A549 (cell line): ENCODE measurements around the gene APOC3. TPM values are rescaled to one million over a fixed set of nuclear protein-coding genes. Genes with fewer than 3 reads are reported as not detected.

Experiments used
- ATAC-seq, 2 experiments: fragments of 200-7000 bp in 1 of 2; fragments of >200 bp in 1 of 2; cut with Nextera tagmentation in 1 of 2; cut with Tn5 transposase in 1 of 2; 3 replicates each; pipeline versions ENCODE4 v1.8.0 to v1.9.1; 2018 to 2020; ENCODE audit warnings: mild to moderate bottlenecking in 1 of 2, moderate library complexity in 1 of 2
- CTCF ChIA-PET: fragments of 300-600 bp; sonication (Branson Sonifier 250); formaldehyde crosslinking; extraction: SDS; loops from one replicate; lab custom pipeline; 2021; ENCODE audit warnings: antibody characterized with exemption, inconsistent platforms; lab: Yijun Ruan, JAX
- POLR2A ChIA-PET: fragments of 350-600 bp; formaldehyde crosslinking; extraction: SDS; loops from one replicate; lab custom pipeline; 2021; ENCODE audit warnings: antibody characterized with exemption, inconsistent platforms; lab: Yijun Ruan, JAX
- DNase-seq, 2 experiments: peaks; one replicate each; pipeline versions ENCODE4 v3.0.0 to v3.0.0-alpha.2; 2011 to 2016; ENCODE audit warnings: low read depth in 1 of 2, low spot score in 1 of 2
- FAIRE-seq: peaks from 2 replicates; lab custom pipeline; 2011; peaks lifted over from hg19 to GRCh38; lab: Jason Lieb, UNC
- H3K27ac ChIP-seq, 2 experiments: fragments of >200 bp; sonication (Bioruptor Twin); formaldehyde crosslinking; 3 replicates each; pipeline ENCODE4 v1.5.1; 2016 to 2017
- H3K4me1 ChIP-seq: fragments of >200 bp; sonication (Bioruptor Twin); formaldehyde crosslinking; 3 replicates; pipeline ENCODE4 v1.6.1; 2016
- H3K4me2 ChIP-seq: fragments of >200 bp; sonication (Bioruptor Twin); formaldehyde crosslinking; 3 replicates; pipeline ENCODE4 v1.6.1; 2016
- H3K4me3 ChIP-seq: fragments of >200 bp; sonication (Bioruptor Twin); formaldehyde crosslinking; 3 replicates; pipeline ENCODE4 v1.5.1; 2016
- H3K9me3 ChIP-seq: fragments of >200 bp; sonication (Bioruptor Twin); formaldehyde crosslinking; 3 replicates; pipeline ENCODE4 v1.6.1; 2016
- ATOH8 ChIP-seq: fragments of 250-450 bp; sonication (Bioruptor Pico); IDR thresholded peaks from 2 replicates; pipeline ENCODE4 v1.5.0; 2020; ENCODE audit warnings: low read depth, mild to moderate bottlenecking, moderate library complexity
- CBX8 ChIP-seq: fragments of 200-600 bp; sonication (generic); IDR thresholded peaks from 2 replicates; pipeline ENCODE4 v1.6.1; 2016
- HES2 ChIP-seq: fragments of >200 bp; sonication (Bioruptor Twin); formaldehyde crosslinking; IDR thresholded peaks from 2 replicates; pipeline ENCODE4 v1.6.1; 2016
- HEYL ChIP-seq: fragments of 250-450 bp; sonication (Bioruptor Pico); IDR thresholded peaks from 2 replicates; pipeline ENCODE4 v1.8.0; 2021; ENCODE audit warnings: mild to moderate bottlenecking, moderate library complexity
- KDM5A ChIP-seq: fragments of 200-600 bp; sonication (generic); IDR thresholded peaks from 2 replicates; pipeline ENCODE4 v1.6.1; 2016; ENCODE audit warnings: antibody characterized with exemption, mild to moderate bottlenecking
- NFE2L2 ChIP-seq: fragments of 150-350 bp; conservative IDR thresholded peaks from 2 replicates; pipeline ENCODE4 v1.6.1; 2014; ENCODE audit warnings: low read length
- NR3C1 ChIP-seq: fragments of >200 bp; sonication (Bioruptor Twin); formaldehyde crosslinking; IDR thresholded peaks from 3 replicates; pipeline ENCODE4 v1.6.1; 2017
- POLR2A ChIP-seq: IDR thresholded peaks from 2 replicates; pipeline ENCODE4 v1.6.1; 2012; ENCODE audit warnings: mild to moderate bottlenecking, low read length
- RAD21 ChIP-seq, 2 experiments: fragments of >200 bp in 1 of 2; sonication (Bioruptor Twin) in 1 of 2; formaldehyde crosslinking in 1 of 2; IDR thresholded peaks in 1 of 2; conservative IDR thresholded peaks in 1 of 2; 2 replicates in 1 of 2; 3 replicates in 1 of 2; pipeline ENCODE4 v1.6.1; 2012 to 2018; ENCODE audit warnings: inconsistent platforms in 1 of 2
- REST ChIP-seq: fragments of 200-600 bp; sonication (generic); IDR thresholded peaks from 2 replicates; pipeline ENCODE4 v1.6.1; 2016; ENCODE audit warnings: antibody characterized with exemption, mild to moderate bottlenecking, moderate library complexity
- SREBF2 ChIP-seq: fragments of 450-650 bp; IDR thresholded peaks from 2 replicates; pipeline ENCODE4 v1.6.1; 2014; ENCODE audit warnings: mild to moderate bottlenecking, moderate library complexity
- TFCP2L1 ChIP-seq: fragments of 250-450 bp; sonication (Bioruptor Pico); IDR thresholded peaks from 2 replicates; pipeline ENCODE4 v1.5.0; 2021; ENCODE audit warnings: mild to moderate bottlenecking
- TP53 ChIP-seq: fragments of 250-450 bp; sonication (Bioruptor Pico); IDR thresholded peaks from 2 replicates; pipeline ENCODE4 v1.5.0; 2021; ENCODE audit warnings: mild to moderate bottlenecking, moderate library complexity
- WGBS: methylation state at CpG from one replicate; pipeline ENCODE4 v1.1.6; 2017; ENCODE audit errors: missing lambda C conversion rate; 5-methylcytosine and 5-hydroxymethylcytosine counted together
- polyA plus RNA-seq, 4 experiments: library from polyadenylated mRNA; depleted of rRNA in 3 of 4; stranded (reverse); fragments of >200 nt; fragmentation: RNase III in 1 of 4; extraction: RNeasy Plus Mini Kit Qiagen cat#74134 plus additional on column Dnase treatment in 1 of 4; gene quantifications; 2 replicates in 3 of 4; 3 replicates in 1 of 4; pipeline ENCODE4 v1.2.3, GENCODE V29; 2011 to 2017
- TF ChIP-seq, protein P1 (sequence below): fragments of 250-450 bp; sonication (Bioruptor Pico); IDR thresholded peaks from 2 replicates; pipeline ENCODE4 v1.5.0; 2021; ENCODE audit warnings: mild to moderate bottlenecking, moderate library complexity, borderline replicate concordance
- TF ChIP-seq, protein P2 (sequence below): IDR thresholded peaks from 2 replicates; pipeline ENCODE4 v1.6.1; 2012
- TF ChIP-seq, protein P3 (sequence below): fragments of 450-650 bp; IDR thresholded peaks from 2 replicates; pipeline ENCODE4 v1.6.1; 2014; ENCODE audit warnings: antibody characterized with exemption

APOC3 gene
- polyA plus RNA-seq, 2 of the 4 experiments (the other 2 are of a cell fraction): not detected

- no peak for TF ChIP-seq CBX8
- TF ChIP-seq, protein P1, sequence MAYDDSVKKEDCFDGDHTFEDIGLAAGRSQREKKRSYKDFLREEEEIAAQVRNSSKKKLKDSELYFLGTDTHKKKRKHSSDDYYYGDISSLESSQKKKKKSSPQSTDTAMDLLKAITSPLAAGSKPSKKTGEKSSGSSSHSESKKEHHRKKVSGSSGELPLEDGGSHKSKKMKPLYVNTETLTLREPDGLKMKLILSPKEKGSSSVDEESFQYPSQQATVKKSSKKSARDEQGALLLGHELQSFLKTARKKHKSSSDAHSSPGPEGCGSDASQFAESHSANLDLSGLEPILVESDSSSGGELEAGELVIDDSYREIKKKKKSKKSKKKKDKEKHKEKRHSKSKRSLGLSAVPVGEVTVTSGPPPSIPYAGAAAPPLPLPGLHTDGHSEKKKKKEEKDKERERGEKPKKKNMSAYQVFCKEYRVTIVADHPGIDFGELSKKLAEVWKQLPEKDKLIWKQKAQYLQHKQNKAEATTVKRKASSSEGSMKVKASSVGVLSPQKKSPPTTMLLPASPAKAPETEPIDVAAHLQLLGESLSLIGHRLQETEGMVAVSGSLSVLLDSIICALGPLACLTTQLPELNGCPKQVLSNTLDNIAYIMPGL (CRISPR knock-in tag): no peak
- TF ChIP-seq NR3C1: no peak
- TF ChIP-seq KDM5A: no peak
- no peak for TF ChIP-seq RAD21 (conservative IDR thresholded peaks at IDR 0.05 in 1 of 2, IDR thresholded peaks at IDR 0.05 in 1 of 2)
- no peak for TF ChIP-seq HEYL (CRISPR knock-in tag)
These were observed 44.5 kb downstream of the APOC3 start (continued) for GRCh38 chr11:116874251-116874650.

- FAIRE-seq: no peak
- no peak for TF ChIP-seq RAD21 (conservative IDR thresholded peaks at IDR 0.05 in 1 of 2, IDR thresholded peaks at IDR 0.05 in 1 of 2)
- TF ChIP-seq, protein P1 (CRISPR knock-in tag): no peak
- no peak for TF ChIP-seq HES2
- TF ChIP-seq, all 56 proteins: peak for 0
- DNase-seq: no peak
- 96% methylated on average over 7 of the region's 7 CpGs for WGBS
- no peak for ATAC-seq
- H3K4me2 ChIP-seq: no peak overlapping the region
- no peak overlapping the region for H3K27ac ChIP-seq
- no peak overlapping the region for H3K4me3 ChIP-seq
- H3K9me3 ChIP-seq: no peaks in the 10 kb centered on the region
- ChIA-PET CTCF (interaction anchor here (1.9 to 2.3 kb wide), 3 partner anchors 84 to 230 kb away, joined by 4 to 13 read pairs (median 5); no protein-coding TSS in a partner anchor), POLR2A (no interaction called here)
- no peaks in the 10 kb centered on the region for H3K4me1 ChIP-seq
These were observed 45.5 kb downstream of the APOC3 start for GRCh38 chr11:116875194-116875593.

- no peak for DNase-seq
These were observed 46.9 kb downstream of the APOC3 start for GRCh38 chr11:116876656-116877055.

More at GRCh38 chr11:116876656-116877055, 46.9 kb downstream of the APOC3 start:
- Histone ChIP-seq H3K27ac (no peak overlapping the region), H3K4me2 (no peak overlapping the region), H3K4me3 (no peak overlapping the region), H3K9me3 (no peaks in the 10 kb centered on the region), H3K4me1 (no peaks in the 10 kb centered on the region)
- FAIRE-seq (no peak), ATAC-seq (no peak)
- CTCF ChIA-PET: interaction anchor here (1.0 to 2.3 kb wide), 2 partner anchors 229 to 262 kb away, joined by 5 to 13 read pairs; no protein-coding TSS in a partner anchor
- 98% methylated on average over 8 of the region's 8 CpGs for WGBS
- TF ChIP-seq SREBF2 (no peak), ATOH8 (CRISPR knock-in tag) (no peak), NFE2L2 (no peak), REST (no peak), RAD21 (conservative IDR thresholded peaks at IDR 0.05 in 1 of 2, IDR thresholded peaks at IDR 0.05 in 1 of 2) (no peak), POLR2A (no peak), TFCP2L1 (no peak), TP53 (no peak)
- TF ChIP-seq, protein P2, sequence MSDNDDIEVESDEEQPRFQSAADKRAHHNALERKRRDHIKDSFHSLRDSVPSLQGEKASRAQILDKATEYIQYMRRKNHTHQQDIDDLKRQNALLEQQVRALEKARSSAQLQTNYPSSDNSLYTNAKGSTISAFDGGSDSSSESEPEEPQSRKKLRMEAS: no peak
- TF ChIP-seq, protein P3, sequence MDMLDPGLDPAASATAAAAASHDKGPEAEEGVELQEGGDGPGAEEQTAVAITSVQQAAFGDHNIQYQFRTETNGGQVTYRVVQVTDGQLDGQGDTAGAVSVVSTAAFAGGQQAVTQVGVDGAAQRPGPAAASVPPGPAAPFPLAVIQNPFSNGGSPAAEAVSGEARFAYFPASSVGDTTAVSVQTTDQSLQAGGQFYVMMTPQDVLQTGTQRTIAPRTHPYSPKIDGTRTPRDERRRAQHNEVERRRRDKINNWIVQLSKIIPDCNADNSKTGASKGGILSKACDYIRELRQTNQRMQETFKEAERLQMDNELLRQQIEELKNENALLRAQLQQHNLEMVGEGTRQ: no peak
- POLR2A ChIA-PET: no interaction called here
